ENCODE measurements around the gene CKLF. TPM values are rescaled to one million over a fixed set of nuclear protein-coding genes. Genes with fewer than 3 reads are reported as not detected.
"Not testable (repeated sequence)": the region's sequence is repeated elsewhere in the genome, so short reads cannot be mapped to it uniquely, and the experiment has no call there.

The CKLF gene
- total RNA-seq, 2 experiments from 2014 or later: 124 to 132 TPM

- no peak overlapping the region for H3K4me3 Mint-ChIP-seq
- no peaks in the 10 kb centered on the region for H3K9me3 Mint-ChIP-seq
- H3K27ac Mint-ChIP-seq: peak overlapping the region; percentile 25
Observed at GRCh38 chr16:66513111-66513723, 39.2 kb upstream of the CKLF start.

DNA sequence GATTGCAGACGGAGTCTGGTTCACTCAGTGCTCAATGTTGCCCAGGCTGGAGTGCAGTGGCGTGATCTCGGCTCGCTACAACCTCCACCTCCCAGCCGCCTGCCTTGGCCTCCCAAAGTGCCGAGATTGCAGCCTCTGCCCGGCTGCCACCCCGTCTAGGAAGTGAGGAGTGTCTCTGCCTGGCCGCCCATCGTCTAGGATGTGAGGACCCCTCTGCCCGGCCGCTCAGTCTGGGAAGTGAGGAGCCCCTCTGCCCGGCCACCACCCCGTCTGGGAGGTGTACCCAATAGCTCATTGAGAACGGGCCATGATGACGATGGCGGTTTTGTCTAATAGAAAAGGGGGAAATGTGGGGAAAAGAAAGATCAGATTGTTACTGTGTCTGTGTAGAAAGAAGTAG is 38.0 kb upstream of the CKLF start:
- POLR2A ChIA-PET; H3K36me3 Mint-ChIP-seq (ENCODE audit: low read depth); CTCF ChIA-PET; DNase-seq; H3K9me3 Mint-ChIP-seq; H3K4me3 Mint-ChIP-seq; H3K27me3 Mint-ChIP-seq; H3K27ac Mint-ChIP-seq: not testable (repeated sequence)
- peaks cover 46% of the 10 kb centered on the region for H3K4me1 Mint-ChIP-seq

More at GRCh38 chr16:66513111-66513723, 39.2 kb upstream of the CKLF start:
- ChIA-PET POLR2A (no interaction called here), CTCF (interaction anchor here (1.1 to 1.5 kb wide), 2 partner anchors 8 to 15 kb away, joined by 3 to 4 read pairs; no protein-coding TSS in a partner anchor)
- Mint-ChIP-seq H3K4me1 (peaks cover 43% of the 10 kb centered on the region), H3K27me3 (no peaks in the 10 kb centered on the region), H3K36me3 (ENCODE audit: low read depth) (no peaks in the 10 kb centered on the region)
- DNase-seq: no peak

GRCh38 chr16:66514980-66515595 is 37.3 kb upstream of the CKLF start:
- POLR2A ChIA-PET; DNase-seq; H3K9me3 Mint-ChIP-seq; H3K27me3 Mint-ChIP-seq; H3K36me3 Mint-ChIP-seq (ENCODE audit: low read depth); H3K4me3 Mint-ChIP-seq: not testable (repeated sequence)
- CTCF ChIA-PET: interaction anchor here (0.6 to 1.4 kb wide), 13 partner anchors 9 to 360 kb away, joined by 3 to 9 read pairs (median 3); no protein-coding TSS in a partner anchor
- H3K27ac Mint-ChIP-seq: peak overlapping the region; percentile 92
- H3K4me1 Mint-ChIP-seq: peaks cover 53% of the 10 kb centered on the region

DNA sequence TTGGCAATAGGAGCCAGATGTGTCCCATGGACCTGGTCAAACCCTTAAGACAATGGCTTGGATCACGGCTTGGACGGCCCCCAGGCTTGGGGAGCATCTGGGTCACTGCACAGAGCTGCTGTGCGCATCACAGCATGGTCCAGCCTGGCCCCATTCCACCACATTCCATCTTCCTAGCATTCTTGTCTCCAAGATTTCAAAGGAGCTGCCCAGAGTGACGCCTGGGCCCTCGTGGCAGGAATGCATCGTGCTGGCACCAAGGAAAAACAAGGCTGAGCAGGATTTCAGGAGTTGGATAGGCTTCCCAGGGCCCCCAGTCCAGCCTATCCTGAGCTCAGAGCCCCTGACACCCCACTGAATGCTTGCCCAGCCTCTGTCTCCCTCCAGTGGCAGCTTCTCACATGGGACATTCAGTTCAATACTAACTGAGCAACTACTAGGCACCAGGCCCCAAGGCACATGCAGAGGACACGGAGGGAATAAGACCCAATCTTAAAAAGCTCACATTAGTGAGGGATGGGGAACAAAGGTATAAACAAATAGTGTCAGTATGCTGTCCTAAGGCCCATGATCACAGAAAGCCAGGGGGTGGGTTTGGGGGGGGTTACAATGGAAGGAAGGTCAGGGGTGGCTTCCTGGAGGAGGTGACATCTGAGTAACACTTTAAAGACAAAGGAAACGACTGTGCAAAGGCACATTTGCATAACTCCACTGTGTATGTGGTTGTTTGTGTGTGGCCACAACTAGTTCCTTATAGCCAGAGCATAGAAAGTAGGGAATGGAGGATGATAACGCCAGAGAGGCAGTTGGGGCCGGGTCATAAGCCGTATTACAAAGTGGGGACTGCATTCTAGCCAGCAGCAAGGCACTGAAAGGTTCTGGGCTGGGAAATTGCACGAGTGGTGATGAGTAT is 36.5 kb upstream of the CKLF start:
- ChIA-PET CTCF (interaction anchor here (0.6 to 1.4 kb wide), 14 partner anchors 10 to 359 kb away, joined by 3 to 9 read pairs (median 3); no protein-coding TSS in a partner anchor), POLR2A (no interaction called here)
- Mint-ChIP-seq H3K27ac (peak overlapping the region; percentile 92), H3K9me3 (no peaks in the 10 kb centered on the region), H3K4me3 (peak overlapping the region; percentile 71), H3K4me1 (peaks cover 61% of the 10 kb centered on the region), H3K27me3 (no peaks in the 10 kb centered on the region), H3K36me3 (ENCODE audit: low read depth) (no peaks in the 10 kb centered on the region)
- DNase-seq: peak; percentile 36

DNA sequence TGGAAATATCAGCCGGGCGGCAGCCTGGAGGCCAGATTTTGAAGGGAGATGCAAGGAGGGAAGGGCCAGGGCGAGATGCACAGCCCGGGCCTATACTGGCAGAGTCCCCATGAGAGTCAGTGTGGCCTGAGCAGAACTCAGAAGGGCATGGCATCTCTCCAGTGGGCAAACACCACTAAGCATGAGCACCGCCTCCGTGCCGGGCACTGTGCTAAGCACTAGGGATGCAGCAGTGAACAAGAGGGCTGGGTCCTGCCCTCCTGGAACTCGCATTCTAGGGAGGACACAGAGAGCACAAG is 35.9 kb upstream of the CKLF start:
- Mint-ChIP-seq H3K36me3 (ENCODE audit: low read depth) (no peaks in the 10 kb centered on the region), H3K4me3 (peak overlapping the region; percentile 71), H3K4me1 (peaks cover 67% of the 10 kb centered on the region), H3K27ac (peak overlapping the region; percentile 92), H3K9me3 (no peaks in the 10 kb centered on the region), H3K27me3 (no peaks in the 10 kb centered on the region)
- no peak for DNase-seq
- ChIA-PET CTCF (interaction anchor here (1.0 to 1.4 kb wide), 6 partner anchors 17 to 112 kb away, joined by 3 to 9 read pairs (median 4); no protein-coding TSS in a partner anchor), POLR2A (no interaction called here)

DNA sequence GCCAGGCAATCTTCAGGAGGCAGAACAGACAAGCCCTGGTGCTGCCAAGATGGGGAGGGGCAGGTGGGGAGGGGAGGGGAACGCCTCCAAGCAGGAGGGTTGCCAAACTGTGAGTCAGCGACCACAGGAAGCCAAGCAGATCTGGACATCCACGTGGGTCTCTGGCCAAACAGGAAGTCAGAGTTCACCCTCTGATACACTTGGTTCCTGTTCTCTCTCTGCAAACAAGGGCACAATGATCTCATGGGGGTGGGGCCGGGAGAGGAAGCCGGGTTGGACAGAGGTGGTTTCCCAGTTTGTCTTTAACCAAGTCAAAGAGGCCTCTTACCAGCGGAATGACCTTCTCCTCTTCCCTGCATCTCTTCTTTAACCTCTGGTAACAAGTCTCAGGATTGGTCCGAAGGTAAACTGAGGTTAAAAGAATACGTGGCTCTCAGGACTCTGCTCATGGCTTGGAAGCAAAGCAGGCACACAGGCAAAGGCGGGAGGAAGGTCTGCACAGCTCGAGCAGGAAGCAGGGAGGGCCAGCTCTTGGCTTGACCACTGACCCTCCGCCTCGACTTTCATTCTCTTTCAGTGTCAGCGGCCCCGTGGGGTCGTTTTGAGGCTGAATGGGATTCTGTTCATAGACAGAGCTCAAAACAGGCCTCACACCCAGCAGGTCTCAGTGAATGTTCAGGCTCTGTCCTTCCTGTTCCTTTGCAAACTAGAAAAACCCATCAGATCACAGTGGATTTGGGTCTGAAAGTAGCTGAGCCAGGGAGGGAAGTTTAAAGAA is 35.4 kb upstream of the CKLF start:
- DNase-seq: peak; percentile 83
- ChIA-PET POLR2A (no interaction called here), CTCF (interaction anchor here (0.9 to 1.2 kb wide), 3 partner anchors 9 to 40 kb away, joined by 3 to 4 read pairs (median 3); no protein-coding TSS in a partner anchor)
- Mint-ChIP-seq H3K4me3 (peak overlapping the region; percentile 71), H3K9me3 (no peaks in the 10 kb centered on the region), H3K27me3 (no peaks in the 10 kb centered on the region), H3K4me1 (peaks cover 70% of the 10 kb centered on the region), H3K27ac (peak overlapping the region; percentile 92), H3K36me3 (ENCODE audit: low read depth) (no peaks in the 10 kb centered on the region)

DNA sequence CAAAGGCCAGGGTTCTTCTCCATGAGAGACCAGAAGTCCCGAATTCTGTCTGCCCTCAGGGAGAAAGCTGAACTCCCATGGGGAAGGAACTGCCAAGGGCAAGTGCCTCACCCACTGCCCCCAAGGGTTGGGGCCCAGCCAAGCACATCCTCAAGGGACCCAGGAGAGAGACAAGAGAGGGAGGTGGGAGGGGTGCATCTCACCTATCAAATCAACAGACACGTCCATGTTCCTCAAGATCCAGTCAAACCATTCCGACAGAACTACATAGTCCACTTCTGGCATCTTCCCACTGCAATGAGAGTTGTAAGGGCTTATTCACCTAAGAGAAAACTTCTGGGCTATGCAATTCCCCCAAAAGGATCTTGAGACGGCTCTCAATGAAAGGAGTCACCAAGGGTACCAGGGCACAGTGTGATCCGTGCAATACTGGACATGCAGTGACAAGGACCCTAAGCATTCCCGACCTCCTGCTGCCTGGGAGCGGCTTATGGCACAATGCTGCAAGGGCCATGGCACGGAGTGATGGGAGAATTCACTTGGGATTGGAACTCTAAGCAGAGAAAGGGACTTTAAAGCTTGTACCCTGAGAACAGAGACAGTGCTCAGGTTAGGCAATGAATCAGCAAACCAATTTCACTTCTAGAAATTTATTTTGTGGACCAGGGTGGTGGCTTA is 34.7 kb upstream of the CKLF start:
- peaks cover 3% of the 10 kb centered on the region for H3K36me3 Mint-ChIP-seq (ENCODE audit: low read depth)
- no peaks in the 10 kb centered on the region for H3K27me3 Mint-ChIP-seq
- no peak for DNase-seq
- POLR2A ChIA-PET: no interaction called here
- no peaks in the 10 kb centered on the region for H3K9me3 Mint-ChIP-seq
- peak overlapping the region; percentile 71 for H3K4me3 Mint-ChIP-seq
- peak overlapping the region; percentile 92 for H3K27ac Mint-ChIP-seq
- CTCF ChIA-PET: interaction anchor here (0.9 to 1.2 kb wide), 3 partner anchors 10 to 39 kb away, joined by 3 to 4 read pairs (median 3); no protein-coding TSS in a partner anchor
- peaks cover 75% of the 10 kb centered on the region for H3K4me1 Mint-ChIP-seq

GRCh38 chr16:66519482-66520373 is 32.6 kb upstream of the CKLF start:
- CTCF ChIA-PET: interaction anchor here (0.6 to 1.2 kb wide), 6 partner anchors 10 to 113 kb away, joined by 3 to 5 read pairs (median 3); partner anchors contain the start of gene CKLF
- no peaks in the 10 kb centered on the region for H3K27me3 Mint-ChIP-seq
- no peak for DNase-seq
- peaks cover 3% of the 10 kb centered on the region for H3K36me3 Mint-ChIP-seq (ENCODE audit: low read depth)
- H3K4me1 Mint-ChIP-seq: peaks cover 93% of the 10 kb centered on the region
- H3K4me3 Mint-ChIP-seq: no peak overlapping the region
- POLR2A ChIA-PET: no interaction called here
- H3K9me3 Mint-ChIP-seq: no peaks in the 10 kb centered on the region
- peak overlapping the region; percentile 95 for H3K27ac Mint-ChIP-seq

DNA sequence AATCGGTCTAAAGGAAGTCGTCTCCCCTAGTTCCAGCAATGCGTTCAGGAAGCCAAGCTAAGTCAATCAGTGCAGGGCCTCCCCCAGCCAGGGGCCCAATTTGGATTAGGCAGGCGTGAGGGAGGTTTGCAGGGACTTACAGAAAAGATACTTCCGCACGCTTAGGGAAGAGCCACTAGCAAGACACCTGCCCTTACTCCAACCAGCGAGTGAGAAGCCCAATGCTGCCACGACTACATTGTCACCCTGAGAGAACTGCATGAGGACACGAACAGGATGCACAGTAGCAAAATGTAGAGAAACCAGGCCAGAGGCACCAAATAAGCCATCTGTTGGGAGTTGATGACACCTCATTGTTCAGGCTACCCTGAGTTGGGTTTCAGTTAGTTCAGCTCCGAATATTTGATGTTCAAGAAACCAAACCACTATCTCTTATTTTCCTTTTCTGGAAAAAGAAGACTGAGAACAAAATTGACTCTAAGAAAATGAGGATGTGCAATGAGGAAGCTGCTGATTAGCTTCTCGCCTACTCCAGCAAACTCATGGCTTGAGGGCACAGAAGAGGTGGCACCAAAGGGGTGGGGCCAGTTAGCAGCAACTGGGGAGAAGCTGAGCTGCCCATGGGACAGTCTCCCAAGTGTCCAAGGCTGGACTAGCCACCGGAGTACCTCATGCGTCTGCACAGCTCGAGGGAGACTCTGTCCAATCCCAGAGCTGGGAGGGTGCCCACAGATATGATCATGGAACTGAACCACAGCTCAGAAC is 31.8 kb upstream of the CKLF start:
- no peak for DNase-seq
- Mint-ChIP-seq H3K4me3 (no peak overlapping the region), H3K27me3 (no peaks in the 10 kb centered on the region), H3K27ac (peak overlapping the region; percentile 95), H3K4me1 (peaks cover 94% of the 10 kb centered on the region), H3K9me3 (no peaks in the 10 kb centered on the region), H3K36me3 (ENCODE audit: low read depth) (peaks cover 3% of the 10 kb centered on the region)
- CTCF ChIA-PET: interaction anchor here (0.6 to 2.3 kb wide), 10 partner anchors 8 to 114 kb away, joined by 3 to 12 read pairs (median 3); partner anchors contain the start of genes CKLF and CMTM2
- POLR2A ChIA-PET: no interaction called here

GRCh38 chr16:66521252-66521713 is 31.1 kb upstream of the CKLF start:
- Mint-ChIP-seq H3K9me3 (no peaks in the 10 kb centered on the region), H3K4me1 (peaks cover 93% of the 10 kb centered on the region), H3K36me3 (ENCODE audit: low read depth) (peaks cover 3% of the 10 kb centered on the region), H3K27ac (peak overlapping the region; percentile 95), H3K27me3 (no peaks in the 10 kb centered on the region), H3K4me3 (peak overlapping the region; percentile 59)
- POLR2A ChIA-PET: no interaction called here
- DNase-seq: no peak
- CTCF ChIA-PET: interaction anchor here (0.8 to 2.3 kb wide), 9 partner anchors 8 to 115 kb away, joined by 3 to 12 read pairs (median 3); partner anchors contain the start of gene CMTM2
